ENCODE data around the gene SNAP47.
A peak's percentile ranks its signal among the peaks of the same experiment; 100 is the strongest.

SNAP47 gene

GRCh38 chr1:227718932-227719331, 16.3 kb upstream of the SNAP47 start:
- no peak for TF ChIP-seq CTCF (IDR thresholded peaks at IDR 0.05; ENCODE audit: extremely low read depth, missing control alignments)
- DNase-seq (ENCODE audit: low spot score), result no peak

DNA sequence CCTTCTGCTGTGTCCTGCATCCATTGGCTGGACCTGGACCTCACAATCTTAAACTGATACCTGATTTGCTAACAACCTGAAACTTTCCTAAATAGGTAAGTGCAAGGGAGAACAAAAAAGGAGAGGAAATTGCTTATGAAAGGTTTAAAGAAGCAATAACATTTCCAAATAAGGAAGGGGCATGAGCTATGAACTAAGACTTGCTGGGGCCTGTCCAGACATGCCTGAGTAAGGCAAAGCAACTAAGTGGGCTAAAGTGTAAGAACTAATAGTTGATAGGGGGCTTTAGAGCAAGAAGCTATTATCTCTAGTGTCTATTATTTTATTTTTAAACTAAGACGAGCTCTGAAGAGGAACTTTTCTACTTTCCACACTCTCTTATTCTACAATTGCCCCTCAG, 11.8 kb upstream of the SNAP47 start:
- TF ChIP-seq CTCF (IDR thresholded peaks at IDR 0.05; ENCODE audit: extremely low read depth, missing control alignments), result no peak
- DNase-seq (ENCODE audit: low spot score), result no peak

- no peak for TF ChIP-seq CTCF (IDR thresholded peaks at IDR 0.05; ENCODE audit: extremely low read depth, missing control alignments)
- DNase-seq (ENCODE audit: low spot score), result no peak
Observed at GRCh38 chr1:227725046-227725445, 10.2 kb upstream of the SNAP47 start.

DNA sequence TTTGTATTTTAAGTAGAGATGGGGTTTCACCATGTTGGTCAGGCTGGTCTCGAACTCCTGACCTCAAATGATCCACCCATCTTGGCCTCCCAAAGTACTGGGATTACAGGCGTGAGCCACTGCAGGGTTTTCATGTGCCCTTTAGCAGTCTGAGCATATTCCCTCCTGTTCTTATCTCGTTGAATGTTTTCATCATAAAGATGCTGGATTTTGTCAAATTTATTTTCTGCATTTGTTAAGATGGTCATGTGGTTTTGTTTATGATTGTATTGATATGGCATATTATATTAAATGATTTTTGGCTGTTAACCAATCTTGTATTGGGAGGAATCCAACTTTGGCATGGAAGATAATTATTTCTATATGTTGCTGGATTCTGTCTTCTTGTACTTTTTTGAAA, 8.9 kb upstream of the SNAP47 start:
- no peak for DNase-seq (ENCODE audit: low spot score)
- TF ChIP-seq CTCF (IDR thresholded peaks at IDR 0.05; ENCODE audit: extremely low read depth, missing control alignments), result no peak

- no peak for TF ChIP-seq CTCF (IDR thresholded peaks at IDR 0.05; ENCODE audit: extremely low read depth, missing control alignments)
- DNase-seq (ENCODE audit: low spot score), result no peak
Observed at GRCh38 chr1:227726924-227727599, 8.2 kb upstream of the SNAP47 start.

DNA sequence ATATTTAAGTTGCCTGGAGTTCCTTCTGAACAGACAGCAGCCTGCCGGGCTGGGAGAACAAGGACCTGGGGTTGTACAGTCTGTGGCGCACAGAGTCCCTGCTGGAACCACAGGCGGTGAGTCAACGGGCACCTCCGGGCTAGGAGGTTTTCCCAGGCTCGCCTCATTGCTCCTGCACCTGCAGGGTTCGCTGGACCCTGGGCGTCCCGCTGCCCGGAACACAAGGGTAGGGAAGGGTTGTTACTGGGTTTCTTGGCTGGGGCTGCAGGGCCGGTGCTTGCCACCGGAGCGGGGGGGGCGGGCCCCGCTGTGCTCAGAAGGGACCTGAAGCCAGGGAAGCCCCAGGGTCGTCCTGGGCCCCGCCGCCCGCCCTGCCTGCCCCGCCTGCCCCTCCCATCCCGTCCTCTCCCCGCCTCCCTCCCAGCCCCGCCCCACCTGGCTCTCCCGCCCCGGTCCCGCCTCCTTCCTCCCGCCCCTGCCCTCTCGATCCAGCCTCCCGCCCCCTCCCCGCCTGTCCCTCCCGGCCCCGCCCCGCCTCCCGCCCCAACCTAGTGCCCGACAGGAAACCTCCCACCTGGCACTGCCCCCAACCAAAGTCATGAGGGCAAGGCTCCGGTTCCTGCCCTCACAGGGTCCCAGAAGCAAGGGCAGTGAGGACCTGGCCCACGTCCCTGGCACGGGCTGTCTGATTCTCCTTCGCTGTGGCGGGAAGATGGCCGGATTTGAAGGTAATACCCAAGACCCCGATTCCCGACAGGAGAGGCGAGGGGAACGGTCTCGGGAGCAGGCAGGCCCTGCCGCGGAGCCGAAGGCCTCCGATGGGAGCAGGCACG, 7.0 kb upstream of the SNAP47 start:
- peak; percentile 92 for DNase-seq (ENCODE audit: low spot score)
- TF ChIP-seq CTCF (IDR thresholded peaks at IDR 0.05; ENCODE audit: extremely low read depth, missing control alignments), result no peak

- DNase-seq (ENCODE audit: low spot score), result no peak
- no peak for TF ChIP-seq CTCF (IDR thresholded peaks at IDR 0.05; ENCODE audit: extremely low read depth, missing control alignments)
Observed at GRCh38 chr1:227728892-227729143, 6.4 kb upstream of the SNAP47 start.
